Esophagus muscularis mucosa (tissue), 3 donors: Measurements from ENCODE around the gene CIAO1.

Experiments
- POLR2AphosphoS5 ChIP-seq, 2 donors: sonication (generic); formaldehyde crosslinking; IDR thresholded peaks; one replicate each; pipeline ENCODE4 v1.6.1; 2017; ENCODE audit warnings: antibody characterized with exemption in 2 of 2
- TF ChIP-seq, protein P1 (sequence below), 3 experiments: fragments of 200-600 bp in 2 of 3; fragments of 450-650 bp in 1 of 3; sonication (generic) in 2 of 3; IDR thresholded peaks; one replicate each; pipeline ENCODE4 v1.5.1; 2017 to 2019; ENCODE audit warnings: antibody characterized with exemption in 3 of 3, mild to moderate bottlenecking in 2 of 3, moderate library complexity in 1 of 3

- TF ChIP-seq, protein P1, sequence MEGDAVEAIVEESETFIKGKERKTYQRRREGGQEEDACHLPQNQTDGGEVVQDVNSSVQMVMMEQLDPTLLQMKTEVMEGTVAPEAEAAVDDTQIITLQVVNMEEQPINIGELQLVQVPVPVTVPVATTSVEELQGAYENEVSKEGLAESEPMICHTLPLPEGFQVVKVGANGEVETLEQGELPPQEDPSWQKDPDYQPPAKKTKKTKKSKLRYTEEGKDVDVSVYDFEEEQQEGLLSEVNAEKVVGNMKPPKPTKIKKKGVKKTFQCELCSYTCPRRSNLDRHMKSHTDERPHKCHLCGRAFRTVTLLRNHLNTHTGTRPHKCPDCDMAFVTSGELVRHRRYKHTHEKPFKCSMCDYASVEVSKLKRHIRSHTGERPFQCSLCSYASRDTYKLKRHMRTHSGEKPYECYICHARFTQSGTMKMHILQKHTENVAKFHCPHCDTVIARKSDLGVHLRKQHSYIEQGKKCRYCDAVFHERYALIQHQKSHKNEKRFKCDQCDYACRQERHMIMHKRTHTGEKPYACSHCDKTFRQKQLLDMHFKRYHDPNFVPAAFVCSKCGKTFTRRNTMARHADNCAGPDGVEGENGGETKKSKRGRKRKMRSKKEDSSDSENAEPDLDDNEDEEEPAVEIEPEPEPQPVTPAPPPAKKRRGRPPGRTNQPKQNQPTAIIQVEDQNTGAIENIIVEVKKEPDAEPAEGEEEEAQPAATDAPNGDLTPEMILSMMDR (IDR thresholded peaks at IDR 0.05): no peak
- TF ChIP-seq POLR2AphosphoS5 (IDR thresholded peaks at IDR 0.05): no peak
These were observed 13.5 kb upstream of the CIAO1 start for GRCh38 chr2:96252526-96252925.
